KOPT-K1 (cell line): ENCODE results near the gene HOXD9.

ENCODE experiments used
- H3K27ac ChIP-seq: fragments of 200-600 bp; sonication (generic); 2 replicates; pipeline ENCODE4 v1.5.1; 2016; ENCODE audit warnings: antibody characterized with exemption, mild to moderate bottlenecking, low read depth, low read length; ENCODE audit not compliant: poor library complexity, severe bottlenecking
- H3K36me3 ChIP-seq: fragments of 200-600 bp; sonication (generic); 2 replicates; pipeline ENCODE4 v1.5.1; 2017; ENCODE audit warnings: antibody characterized with exemption, mild to moderate bottlenecking, low read length, moderate library complexity; ENCODE audit not compliant: insufficient read depth
- H3K9me3 ChIP-seq: fragments of 200-600 bp; sonication (generic); 2 replicates; pipeline ENCODE4 v1.5.1; 2017; ENCODE audit warnings: antibody characterized with exemption, low read length, mild to moderate bottlenecking; ENCODE audit not compliant: insufficient read depth, poor library complexity, severe bottlenecking

The HOXD9 gene

DNA sequence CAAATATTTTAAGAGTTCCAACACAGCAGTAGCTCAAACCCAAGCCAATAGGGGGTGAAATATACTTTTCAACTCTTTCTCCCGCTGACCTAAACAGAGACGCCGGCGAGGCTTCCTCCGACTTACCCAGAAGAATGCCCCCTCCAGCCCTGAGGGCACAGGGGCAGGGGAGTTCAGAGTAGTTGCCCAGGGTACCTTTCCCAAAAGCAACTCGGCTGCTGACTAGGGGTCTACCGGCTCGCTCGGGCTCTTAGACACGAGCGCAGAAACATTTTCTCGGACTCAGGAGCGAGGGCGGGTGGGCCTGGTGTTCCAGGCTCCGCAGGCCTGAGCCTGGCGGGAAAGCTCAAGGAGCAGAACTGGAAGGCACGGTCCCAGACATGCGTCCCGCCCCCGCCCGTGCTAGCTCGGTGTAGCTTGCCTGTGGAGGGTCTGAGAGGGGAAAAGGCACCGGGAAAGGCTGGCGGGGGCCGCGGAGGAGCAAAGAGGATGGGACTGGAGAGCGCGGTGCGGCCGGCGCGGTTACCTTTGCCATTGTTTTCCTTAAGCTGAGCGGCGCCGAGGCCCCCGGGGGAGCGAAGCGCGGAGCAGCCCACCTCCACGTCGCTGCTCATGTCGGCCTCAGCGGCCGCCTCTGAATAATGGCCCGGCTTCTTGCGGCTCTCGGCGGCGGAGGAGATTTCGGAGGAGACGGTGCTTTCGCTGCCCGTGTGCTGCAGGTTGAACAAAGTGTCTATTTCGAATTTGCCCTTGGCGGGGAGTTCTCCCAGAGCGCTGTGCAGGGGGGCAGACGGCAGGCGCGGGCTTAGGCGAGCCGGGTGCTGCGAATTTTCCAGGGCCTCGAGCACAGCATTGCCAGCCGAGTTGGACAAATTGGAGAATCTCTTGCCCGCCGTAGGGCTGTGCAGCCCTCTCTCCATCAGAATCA lies 39.4 kb upstream of the HOXD9 start:
- Histone ChIP-seq H3K27ac (no peak overlapping the region), H3K9me3 (peaks cover 14% of the 10 kb centered on the region), H3K36me3 (no peaks in the 10 kb centered on the region)

DNA sequence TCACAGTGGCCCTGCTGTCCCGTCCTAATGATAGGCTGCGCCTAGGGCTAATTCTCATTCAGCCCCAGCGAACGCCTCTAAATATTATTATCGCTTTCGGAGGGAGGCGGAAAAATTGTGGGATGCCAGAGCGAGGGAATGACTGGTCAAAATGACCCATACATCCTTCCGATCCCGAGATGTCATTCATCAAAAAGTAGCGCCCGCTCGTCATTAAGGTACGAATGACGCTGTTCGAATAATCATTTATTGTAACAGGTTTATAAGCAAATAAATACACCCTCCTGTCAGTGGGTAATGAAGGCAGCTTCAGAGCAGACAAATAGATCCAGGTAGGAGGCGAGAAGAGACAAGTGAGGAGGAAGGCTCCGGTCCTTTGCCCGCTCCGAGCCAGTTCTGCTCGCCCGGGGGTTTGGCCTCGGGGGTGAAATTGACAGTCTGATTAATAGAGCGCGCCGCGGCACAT lies 38.7 kb upstream of the HOXD9 start, which contains the start of gene EVX2:
EVX2 (minus strand) TSS at position 167 of the 466 bp plus-strand sequence. CDS start 186 bp downstream, outside the sequence.
- H3K9me3 ChIP-seq: peaks cover 9% of the 10 kb centered on the region
- H3K36me3 ChIP-seq: no peaks in the 10 kb centered on the region
- H3K27ac ChIP-seq: no peak within 1 kb of the TSS

DNA sequence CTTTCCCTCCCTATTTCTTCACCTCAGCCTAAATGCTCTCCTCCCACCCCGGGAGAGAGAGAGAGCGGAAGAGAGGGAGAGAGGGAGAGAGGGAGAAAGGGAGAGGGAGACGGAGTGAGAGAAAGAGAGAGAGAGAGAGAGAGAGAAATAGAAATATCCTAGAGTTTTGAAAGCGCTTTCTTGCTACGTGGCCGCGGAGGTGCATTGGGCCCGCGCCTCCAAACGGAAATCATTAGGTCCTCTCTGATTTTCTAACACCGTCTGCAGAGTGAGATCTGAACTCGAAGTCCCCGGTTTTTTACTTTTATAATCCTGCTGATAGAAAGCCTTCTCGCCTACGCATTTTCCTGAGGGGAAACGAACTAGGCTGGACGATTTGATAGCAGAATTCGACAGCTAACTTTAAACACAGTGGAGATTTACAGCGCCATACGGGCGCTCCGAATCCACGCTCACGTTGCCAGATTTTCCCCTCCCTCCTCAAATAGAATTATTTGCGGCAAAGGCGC lies 37.9 kb upstream of the HOXD9 start:
- Histone ChIP-seq H3K36me3 (no peaks in the 10 kb centered on the region), H3K27ac (no peak overlapping the region), H3K9me3 (peaks cover 2% of the 10 kb centered on the region)

DNA sequence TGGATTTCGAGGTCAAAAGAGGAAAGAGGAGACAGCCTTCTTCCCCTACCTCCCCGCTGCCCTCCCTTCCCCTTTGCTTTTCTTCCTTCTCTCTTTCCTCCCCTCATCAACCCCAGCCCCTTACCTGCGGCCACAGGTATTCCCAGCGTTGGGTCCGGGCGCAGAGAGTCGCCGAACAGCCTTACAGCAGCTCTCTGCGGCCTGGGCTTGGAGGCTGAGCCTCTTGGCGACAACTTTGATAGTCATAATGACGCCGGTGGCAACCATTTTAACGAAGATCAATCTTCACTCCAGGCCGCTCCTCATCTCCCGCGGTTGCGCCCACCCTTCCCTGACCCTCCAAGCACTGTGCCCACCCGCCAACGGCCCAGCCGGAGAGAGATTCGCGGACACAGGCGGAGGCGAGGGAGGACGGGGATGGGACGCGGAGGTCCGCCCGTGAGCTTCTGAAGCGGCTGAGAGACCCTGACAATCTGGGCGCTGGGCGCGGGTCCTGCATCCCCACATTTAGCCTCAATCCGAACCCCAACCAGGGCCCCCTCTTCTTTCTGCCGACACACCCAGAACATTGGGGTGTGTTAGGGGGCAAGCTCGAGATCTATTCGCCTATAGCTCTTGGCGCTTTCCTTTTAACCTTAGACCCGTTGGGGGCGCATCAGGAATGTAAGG lies 37.3 kb upstream of the HOXD9 start:
- Histone ChIP-seq H3K27ac (no peak overlapping the region), H3K9me3 (no peaks in the 10 kb centered on the region), H3K36me3 (no peaks in the 10 kb centered on the region)

DNA sequence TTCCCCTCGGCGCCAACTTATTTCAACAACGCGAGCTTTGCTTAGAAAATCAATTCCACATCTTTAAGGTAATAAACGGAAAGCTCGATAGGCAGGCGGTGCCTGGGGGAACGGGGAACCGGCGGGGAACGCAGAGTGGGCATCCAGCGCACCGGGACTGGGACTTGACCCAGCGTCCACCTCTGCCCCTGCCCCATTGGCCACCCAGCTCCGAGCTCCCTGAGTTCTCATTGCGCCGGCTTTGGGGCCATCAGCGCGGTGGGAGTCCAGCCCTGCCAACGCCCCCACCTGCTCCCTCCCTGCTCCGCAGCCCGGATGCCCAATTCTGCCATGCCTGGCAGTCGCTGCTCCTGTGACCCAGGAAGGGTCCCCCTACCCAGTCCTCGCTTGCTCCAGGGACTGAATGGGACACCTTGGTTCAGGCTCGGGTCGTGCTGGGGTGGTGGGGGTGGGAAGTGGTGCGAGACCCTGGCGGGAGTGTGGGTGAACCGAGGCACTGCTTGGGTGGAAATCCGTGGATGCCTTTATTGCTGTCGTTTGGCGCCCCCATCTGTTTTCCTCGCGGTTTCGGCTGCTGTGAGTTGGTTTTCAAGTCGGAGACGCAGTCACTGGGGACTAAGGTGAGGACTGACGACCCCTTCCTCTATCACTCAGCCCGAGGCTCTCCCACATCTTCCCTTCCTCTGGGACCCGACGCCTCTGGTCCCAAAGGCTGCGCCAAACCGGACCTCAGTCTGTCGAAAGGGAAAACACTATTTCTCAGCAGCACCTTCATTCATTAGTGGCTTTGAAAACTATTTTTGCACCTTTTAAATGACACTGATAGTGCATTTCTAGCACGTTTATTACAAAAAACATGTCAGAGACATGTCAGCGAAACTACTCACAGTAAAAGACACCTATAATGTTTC lies 36.4 kb upstream of the HOXD9 start:
- no peaks in the 10 kb centered on the region for H3K9me3 ChIP-seq
- no peak overlapping the region for H3K27ac ChIP-seq
- no peaks in the 10 kb centered on the region for H3K36me3 ChIP-seq

DNA sequence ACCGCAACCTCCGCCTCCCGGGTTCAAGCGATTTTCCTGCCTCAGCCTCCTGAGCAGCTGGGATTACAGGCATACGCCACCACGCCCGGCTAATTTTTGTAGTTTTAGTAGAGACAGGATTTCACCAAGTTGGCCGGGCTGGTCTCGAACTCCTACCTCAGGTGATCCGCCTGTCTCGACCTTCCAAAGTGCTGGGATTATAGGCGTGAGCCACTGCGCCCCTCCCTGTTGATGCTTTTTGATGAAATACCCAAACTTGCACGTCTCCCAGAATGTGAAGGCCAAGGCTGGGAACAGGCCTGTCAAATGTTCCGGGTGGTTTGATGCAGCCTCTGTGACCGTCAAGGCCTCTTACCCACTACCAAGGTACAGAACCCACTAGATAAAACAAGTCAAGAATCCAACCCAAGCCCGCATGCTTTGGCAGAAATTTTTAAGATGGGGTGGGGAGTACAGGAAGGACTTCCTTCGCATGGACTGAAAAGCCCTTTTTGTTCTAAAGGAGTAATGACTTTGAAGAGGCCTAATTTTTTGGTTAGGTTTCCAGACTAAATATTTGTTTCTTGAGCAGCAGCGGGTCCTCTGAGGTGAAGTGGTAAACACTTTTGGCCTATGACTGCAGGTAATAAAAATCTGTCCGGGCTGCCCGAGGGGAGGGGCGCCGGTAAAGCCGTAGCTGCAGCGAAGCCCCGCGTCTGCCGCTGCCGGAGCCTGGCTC lies 35.0 kb upstream of the HOXD9 start:
- Histone ChIP-seq H3K9me3 (no peaks in the 10 kb centered on the region), H3K36me3 (no peaks in the 10 kb centered on the region), H3K27ac (no peak overlapping the region)

DNA sequence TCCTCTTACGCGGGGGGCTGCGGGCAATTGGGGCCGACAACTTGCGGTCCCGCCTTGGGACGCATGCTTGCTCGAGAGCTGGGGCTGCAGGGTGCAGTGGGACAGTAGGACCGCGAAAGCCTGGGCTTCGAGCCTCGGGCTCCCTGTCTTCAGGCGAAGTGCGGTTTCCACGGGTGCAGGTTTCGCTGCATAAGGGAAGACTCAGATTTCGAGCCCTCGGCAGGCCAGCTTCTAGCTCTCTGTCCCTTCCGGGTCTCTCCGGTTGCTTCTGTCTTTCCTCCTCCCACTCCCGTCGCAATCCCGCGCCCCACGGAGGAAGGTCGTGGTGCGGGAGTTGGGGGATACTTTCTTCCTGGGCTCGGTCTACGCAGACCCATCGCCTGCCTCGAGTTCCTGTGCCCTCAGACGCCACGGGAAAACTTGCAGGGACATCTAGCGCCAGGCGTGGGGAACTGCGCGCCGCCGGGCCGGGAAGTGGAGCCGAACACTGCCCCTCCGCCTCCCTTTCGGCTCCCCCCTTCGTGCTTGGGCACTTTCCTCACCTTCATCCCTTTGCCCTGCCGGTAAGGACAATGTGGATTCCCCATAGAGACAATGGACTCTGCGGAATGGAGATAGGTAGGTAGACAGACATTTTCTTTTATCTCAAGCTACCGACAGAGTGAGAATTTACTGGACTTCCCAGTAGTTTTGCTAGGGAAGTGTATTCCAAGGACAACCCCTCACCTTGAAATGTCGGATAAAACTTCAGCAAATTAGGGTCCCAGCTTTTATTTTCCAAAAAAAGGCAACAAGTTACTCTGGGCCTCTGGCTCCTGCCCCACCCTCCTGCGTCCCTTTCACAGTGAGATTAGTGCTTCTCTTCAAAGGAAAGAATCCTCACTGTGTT lies 34.2 kb upstream of the HOXD9 start:
- Histone ChIP-seq H3K36me3 (no peaks in the 10 kb centered on the region), H3K27ac (no peak overlapping the region), H3K9me3 (no peaks in the 10 kb centered on the region)

DNA sequence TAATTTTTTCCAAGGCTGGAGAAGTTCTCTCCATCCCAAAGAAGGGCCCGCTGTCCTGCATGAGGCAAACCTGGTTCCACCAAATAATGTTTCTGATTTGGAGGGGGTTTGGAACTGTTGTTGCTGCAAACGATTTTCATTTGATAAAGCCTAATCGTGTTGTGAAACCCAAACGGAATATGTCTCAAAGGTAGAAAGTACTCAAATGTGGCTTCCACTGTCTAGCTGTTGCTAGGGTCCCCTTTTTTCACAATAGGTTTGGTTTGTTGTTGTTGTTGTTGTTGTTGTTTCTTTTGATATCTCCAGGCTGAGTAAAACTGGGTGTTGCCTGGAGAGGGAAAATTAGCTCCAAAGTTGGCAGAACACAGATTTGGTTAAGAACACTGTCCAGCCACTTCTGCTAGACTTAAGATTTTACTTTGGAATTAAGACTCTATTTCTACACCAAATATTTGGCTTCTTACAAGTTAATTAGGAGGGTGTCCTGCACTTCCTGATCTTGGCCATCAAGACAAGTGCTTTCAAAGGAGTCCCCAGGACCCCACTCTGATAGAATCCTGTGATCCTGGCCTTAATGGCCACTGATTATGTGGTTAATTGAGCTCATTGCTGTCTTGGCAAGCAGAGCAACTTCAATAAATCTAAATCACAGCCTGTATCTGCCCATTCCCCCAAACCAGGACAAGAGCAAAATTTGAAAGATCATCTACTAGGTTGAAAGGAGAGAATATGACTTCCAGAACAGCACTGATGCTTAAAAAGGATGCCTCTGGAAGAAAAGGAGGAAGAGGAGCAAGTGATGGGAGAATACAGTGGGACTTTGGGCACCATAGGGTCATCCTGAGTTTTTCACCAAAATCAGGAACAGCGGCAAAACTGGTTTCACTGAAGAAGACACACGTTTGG lies 33.3 kb upstream of the HOXD9 start:
- H3K36me3 ChIP-seq: no peaks in the 10 kb centered on the region
- H3K9me3 ChIP-seq: no peaks in the 10 kb centered on the region
- H3K27ac ChIP-seq: no peak overlapping the region

DNA sequence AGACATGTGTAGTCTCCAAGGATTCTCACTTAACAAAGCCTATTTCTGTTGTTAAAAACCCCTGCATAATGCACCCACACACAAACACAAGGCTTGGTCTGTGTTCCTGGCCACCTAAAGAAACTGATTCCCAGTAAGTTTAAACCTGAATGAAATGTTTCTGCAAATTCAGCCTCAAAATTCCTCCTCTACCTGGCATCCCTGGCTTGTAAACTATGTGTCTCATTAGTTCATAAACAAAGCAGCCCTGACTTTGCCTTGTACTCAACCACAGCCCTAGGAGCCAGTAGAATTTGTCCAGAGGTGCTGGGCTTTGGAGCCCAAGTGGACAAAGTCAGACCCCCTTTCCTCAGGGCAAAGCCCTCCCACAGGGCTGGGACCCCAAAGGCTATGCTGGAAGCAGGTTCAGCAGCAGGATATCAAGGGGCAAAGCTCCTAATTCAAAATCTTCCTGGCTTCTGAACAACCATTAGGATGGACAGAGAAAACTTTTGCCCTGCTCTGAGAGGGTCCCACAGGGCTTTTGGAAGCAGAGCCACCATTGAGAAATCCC lies 32.6 kb upstream of the HOXD9 start:
- Histone ChIP-seq H3K27ac (no peak overlapping the region), H3K36me3 (no peaks in the 10 kb centered on the region), H3K9me3 (no peaks in the 10 kb centered on the region)

DNA sequence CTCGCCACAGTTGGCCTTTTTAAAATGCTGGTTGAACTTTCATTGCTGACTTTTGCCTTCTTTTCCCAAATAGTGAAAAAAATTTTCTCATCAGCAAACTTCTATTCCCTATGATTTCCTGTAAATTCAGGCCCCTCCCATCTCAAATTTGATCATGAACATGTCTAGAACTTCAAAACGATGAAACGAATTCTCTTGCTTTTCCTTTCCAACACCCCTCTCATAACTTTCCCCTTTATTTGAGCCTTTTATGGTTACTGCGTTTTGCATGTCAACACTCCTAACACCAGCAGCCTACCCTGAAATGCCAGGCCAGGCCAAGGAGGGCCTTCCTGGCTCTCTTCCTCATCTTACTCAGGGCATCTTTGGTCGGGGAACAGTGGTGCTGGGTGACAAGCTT lies 31.7 kb upstream of the HOXD9 start:
- Histone ChIP-seq H3K9me3 (no peaks in the 10 kb centered on the region), H3K27ac (no peak overlapping the region), H3K36me3 (no peaks in the 10 kb centered on the region)

DNA sequence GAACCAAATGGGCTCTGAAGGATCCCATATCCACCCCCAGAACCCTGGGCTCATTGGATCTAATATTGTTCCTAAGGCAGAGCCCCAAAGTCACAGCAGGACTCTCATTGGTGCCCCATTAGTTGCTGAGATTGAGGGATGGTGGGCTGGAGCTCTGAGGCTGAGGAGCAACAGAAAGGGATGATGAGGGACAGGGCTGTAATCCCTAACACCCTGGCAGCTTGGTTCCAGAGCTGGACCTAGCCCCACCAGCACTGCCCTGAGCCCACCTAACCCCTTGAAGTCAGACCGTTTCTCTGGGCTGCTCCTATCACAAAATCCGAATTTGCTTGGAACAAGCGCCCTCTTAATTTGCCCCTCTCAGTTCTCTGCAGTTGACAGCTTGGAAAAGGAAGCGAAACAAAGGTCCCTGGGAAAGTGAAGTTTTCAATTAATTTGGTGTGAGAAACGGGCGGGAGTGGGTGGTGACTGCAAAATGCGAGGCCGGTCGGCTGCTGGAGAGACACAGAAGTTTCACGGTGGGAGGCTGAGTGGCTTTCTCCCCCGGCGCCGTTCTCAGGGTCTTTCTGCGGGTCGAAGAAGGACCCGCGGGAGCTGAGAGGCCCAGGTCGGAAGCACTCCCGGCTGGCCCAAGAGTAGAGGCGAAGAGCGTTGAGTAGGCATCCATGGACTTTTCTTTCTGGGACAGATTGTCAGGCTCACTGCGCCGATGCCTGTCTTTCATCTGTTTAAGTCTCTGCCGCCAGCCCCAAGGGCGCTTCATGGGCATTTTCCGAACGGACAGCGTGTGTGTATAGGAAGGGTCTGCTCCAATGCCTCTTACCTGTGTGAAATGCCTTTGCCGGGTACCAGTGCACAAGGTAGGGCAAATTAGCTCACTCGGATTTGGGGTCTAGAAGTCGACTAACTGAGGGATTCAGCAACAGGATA lies 30.9 kb upstream of the HOXD9 start:
- no peaks in the 10 kb centered on the region for H3K36me3 ChIP-seq
- H3K27ac ChIP-seq: no peak overlapping the region

More for the DNA sequence above, 30.9 kb upstream of the HOXD9 start:
- H3K9me3 ChIP-seq: no peaks in the 10 kb centered on the region
